GM08714 (cell line): ENCODE data around the gene CSRP1.

Source experiments
- H3K4me3 ChIP-seq: fragments of 200-500 bp; sonication (Bioruptor generic); 2 replicates; pipeline ENCODE4 v1.5.1; 2014; ENCODE audit warnings: mild to moderate bottlenecking, low read length, inconsistent platforms
- ZNF274 ChIP-seq: IDR thresholded peaks from 2 replicates; pipeline ENCODE4 v1.6.1; 2012; ENCODE audit warnings: mild to moderate bottlenecking, low read depth, low read length

The CSRP1 gene

DNA sequence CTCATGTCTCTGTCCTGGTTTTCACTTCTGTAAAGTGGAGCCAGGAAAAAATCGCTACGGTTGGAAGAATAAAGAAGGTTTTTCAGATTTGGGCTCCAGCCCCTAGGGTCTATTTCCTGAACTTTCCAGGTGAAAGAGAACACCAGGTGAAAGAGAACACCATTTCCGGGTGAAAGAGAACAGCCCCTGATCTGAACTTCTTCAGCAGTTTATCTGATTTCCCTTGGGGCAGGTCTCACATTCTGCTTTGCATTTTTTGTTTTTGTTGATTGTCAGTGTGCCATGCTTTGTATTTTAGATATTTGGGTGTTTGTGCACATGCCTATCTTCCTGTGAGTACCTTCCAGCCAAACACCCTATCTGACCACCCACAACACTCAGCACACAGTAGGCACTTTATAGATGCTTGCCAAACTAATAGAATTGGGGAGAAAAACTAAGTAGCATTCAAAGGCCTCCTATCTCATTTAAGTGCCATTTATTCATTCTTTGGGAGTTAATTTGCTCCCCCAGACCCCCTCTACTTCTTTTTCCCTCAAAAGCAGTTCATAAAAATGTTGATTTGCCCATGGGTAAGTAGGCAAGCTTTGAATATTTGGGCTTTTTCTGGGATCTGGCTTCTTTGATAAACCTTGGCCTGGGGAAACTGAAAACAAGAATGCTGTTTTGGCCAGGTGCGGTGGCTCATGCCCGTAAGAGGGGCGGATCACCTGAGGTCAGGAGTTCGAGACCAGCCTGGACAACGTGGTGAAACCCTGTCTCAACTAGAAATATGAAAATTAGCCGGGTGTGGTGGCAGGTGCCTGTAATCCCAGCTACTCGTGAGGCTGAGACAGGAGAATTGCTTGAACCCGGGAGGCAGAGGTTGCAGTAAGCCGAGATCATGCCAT lies 34.2 kb upstream of the CSRP1 start:
- TF ChIP-seq ZNF274: no peak
- no peak overlapping the region for H3K4me3 ChIP-seq

- no peak for TF ChIP-seq ZNF274
- peak overlapping the region; percentile 55; the same call in 1 of the 2 replicates for H3K4me3 ChIP-seq
Observed at GRCh38 chr1:201539561-201540431, 32.9 kb upstream of the CSRP1 start.

GRCh38 chr1:201538612-201539551 lies 32.0 kb upstream of the CSRP1 start, which contains the start of gene NAV1:
TSS of gene NAV1 (plus strand) at chr1:201539127. CDS start at chr1:201622885, 83,758 bp downstream.
- H3K4me3 ChIP-seq: peak within 1 kb of the TSS; percentile 55
- no peak for TF ChIP-seq ZNF274

DNA sequence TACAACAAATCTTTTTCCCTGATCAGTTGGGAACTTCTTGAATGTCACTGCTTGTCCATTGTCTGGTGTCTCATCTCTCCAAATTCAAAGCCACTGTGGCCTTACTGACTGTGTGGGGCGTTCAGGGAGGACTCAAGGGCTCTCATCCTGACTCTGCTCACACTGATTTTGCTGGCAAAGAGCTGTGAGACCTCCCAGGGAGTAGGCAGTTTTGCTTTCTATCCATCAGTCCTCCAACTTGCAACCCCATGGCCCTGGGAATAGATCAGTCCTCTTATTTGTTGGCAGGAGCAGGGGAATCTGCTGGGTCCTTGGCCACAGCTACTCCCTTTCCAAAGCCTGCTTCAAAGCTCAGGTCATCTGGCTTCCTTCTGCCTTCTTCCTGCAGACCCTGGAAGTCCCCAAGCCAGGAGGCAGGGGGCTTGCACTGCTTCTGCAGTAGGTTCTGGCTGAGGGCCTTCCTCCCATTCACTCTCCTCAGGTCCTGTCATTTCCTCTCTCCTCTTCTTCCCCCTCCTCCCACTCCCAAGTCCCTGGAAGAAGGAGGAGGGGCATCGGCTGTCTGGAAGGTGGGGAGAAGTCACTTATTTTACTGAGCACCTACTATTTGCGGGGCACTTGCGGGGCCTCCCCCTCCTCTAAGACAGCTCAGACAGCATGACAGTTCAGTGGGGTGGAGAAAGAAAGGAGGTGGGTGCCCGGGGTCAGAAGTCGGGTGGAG lies 31.1 kb upstream of the CSRP1 start:
- no peak for TF ChIP-seq ZNF274
- H3K4me3 ChIP-seq: no peak overlapping the region; the same call in 1 of the 2 replicates

GRCh38 chr1:201537467-201537866 lies 30.5 kb upstream of the CSRP1 start:
- no peak overlapping the region for H3K4me3 ChIP-seq
- no peak for TF ChIP-seq ZNF274

DNA sequence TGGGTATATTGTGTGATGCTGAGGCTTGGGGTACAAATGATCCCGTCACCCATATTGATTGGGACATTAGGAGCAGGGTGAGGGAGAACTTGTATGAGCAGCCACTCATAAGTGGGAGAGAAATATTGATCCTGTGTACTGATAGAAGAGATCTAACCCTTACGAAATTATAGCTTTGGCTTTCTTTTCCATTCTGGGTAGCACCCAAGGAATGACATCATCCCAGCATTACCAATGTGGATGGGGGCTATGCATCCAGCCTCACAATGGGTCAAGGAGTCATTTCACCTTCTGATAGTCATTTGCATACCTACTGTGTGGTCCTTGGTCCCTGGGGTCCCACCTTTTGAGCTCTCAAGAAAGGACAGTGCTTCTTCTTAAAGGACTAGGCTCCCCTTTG lies 30.1 kb upstream of the CSRP1 start:
- TF ChIP-seq ZNF274: no peak
- no peak overlapping the region for H3K4me3 ChIP-seq

DNA sequence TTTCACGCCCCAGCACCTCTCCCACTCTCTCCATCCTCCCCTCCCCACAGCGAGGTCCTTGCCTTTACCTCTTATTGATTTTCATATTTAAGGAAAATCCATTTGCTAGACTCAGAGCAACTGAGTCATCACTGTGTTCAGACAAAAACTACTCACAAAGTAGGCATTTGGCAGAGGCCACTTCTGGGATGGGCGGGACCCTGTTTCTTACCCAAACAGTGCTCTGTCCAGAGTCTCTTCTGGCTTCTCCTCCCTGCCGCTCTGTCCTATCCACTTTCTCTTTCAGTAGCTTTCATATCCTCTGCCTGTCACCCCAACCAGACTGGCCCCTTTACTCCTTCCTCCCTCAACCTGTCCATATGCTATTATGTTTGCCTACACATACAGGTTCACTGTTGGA lies 29.6 kb upstream of the CSRP1 start:
- no peak overlapping the region for H3K4me3 ChIP-seq
- TF ChIP-seq ZNF274: no peak

GRCh38 chr1:201535919-201536245 lies 29.0 kb upstream of the CSRP1 start:
- H3K4me3 ChIP-seq: no peak overlapping the region
- no peak for TF ChIP-seq ZNF274

DNA sequence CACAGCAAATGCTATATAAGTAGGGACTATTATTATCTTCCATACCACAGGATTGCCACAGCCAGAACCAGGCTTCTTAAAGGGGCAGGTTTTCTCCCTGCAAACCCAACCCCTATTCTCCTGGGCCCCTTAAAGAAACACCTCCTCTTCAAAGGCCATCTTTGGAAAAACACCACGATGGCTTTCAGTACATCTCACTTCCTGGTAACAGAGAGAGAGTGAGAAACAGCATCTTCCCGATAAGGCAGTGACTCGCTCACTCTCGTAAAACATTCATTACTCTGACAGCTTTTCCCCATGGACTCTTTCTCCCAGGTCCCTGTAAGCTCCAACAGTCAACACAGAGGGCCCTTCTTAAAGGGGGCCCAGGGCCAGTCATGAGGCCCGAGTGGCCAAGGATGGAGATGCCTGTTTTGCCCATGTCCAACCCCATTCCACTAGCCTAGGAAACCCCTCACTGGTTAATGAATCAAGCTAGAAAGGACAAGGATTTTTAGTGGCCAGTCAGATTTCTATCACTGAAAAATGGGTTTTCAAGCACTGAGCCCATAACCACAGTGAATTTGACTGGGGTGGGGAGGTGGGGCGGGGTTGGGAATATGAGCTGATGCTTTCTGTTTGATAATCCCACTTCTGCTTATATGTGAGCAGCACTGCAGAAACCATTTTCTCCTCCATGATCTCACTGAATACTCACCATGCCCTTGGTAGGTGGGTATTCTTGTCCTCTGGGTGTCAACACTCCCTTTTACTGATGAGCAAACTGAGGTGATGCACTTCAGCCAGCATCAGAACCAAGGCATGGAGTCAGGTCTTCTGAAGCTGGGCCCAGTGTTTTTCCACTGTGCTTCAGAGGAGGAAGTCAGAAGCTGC lies 28.4 kb upstream of the CSRP1 start:
- TF ChIP-seq ZNF274: no peak
- H3K4me3 ChIP-seq: no peak overlapping the region

DNA sequence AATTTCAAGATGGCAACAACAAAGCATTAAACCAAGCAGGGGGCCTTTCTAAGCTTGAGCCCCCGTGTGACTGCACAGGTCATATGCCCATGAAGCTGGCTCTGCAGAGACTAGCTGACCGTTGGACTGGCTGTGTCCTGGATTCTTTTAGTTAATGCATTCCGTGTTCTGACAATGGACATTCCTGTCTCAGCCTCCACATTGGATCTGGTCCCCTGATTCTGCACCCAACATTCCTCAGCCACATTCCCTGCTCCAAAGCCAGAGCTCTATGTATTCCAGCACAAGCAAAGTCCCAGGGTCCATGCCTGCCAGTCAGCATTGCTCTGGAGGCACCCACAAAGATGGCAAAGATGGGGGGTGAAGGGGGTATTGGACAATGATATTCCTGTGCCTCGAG lies 26.9 kb upstream of the CSRP1 start:
- no peak overlapping the region for H3K4me3 ChIP-seq
- TF ChIP-seq ZNF274: no peak

DNA sequence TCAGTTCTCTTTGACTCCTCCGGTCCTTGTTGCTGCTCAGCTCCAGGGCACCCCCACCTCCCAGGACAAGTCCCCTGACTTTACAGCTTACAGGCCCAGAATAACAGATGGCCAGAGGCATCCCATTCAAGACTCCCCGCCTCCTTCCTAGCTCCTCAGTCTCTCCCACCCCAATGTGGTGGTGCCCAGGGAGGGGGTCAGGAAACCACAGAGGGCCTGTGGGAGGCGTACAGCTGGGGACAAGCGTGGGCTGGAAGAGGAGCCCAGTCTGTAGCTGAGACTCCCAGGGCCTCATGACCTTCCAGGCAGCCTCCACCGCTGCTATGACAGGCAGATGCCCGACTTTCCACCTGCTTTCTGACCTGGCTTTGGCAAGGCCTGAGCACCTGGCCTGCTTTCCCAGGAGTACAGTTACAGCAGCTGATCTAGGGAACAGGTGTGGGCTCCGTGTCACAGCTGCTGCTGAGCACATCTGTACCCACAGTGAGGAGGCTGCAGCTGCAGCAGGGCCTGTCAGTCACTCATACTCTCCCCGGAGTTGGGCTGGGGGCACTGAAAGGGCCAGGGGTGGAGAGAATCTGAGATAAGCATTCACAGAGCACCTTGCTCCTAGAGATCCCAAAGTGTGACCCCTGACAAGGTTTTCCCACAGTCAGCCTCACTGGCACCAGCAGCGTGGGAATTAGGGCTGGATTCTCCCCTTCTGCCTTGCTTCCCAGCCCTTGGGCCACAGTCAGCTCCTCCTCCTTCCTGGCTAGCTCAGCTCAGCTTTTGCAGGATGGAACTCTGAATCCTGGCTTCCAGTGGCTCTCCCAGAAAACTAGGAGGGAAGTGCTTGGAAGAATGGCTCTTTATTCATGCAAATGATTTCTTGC lies 24.9 kb upstream of the CSRP1 start:
- TF ChIP-seq ZNF274: no peak
- H3K4me3 ChIP-seq: no peak overlapping the region
